Measurements from ENCODE around the gene PCNX2.

The PCNX2 gene

DNA sequence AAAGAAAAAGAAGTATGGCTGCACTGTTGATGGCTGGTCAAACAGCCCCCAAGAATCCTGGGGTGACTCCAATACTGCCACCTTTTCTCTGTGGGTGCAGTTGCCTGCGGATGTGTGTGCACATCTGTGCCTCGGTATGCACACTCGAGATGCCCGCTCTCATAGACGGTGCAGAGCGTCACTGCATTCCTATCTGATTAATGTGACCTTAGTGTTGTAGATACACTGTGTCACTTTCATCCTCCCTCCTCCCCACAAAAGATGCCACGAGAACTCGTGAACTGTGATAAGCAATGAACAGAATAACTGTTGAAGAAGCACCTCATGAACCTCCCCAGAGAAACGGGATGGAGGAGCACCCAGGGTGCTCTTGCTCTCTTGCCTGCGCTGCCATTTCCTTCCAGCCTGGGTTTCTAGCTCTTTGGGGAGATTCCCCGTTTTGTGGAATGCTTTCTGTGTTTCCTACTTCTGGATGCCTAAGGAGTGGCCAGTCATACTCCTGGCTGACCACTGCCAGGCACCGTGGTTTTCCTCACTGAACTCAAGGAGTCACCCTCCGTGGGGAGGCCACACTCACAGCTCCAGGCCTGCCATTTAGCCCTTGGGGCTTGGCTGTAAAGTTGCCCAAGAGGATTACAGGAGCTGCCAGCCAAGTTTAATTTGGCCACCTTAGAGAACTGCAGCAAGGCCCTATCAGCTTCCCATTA, 313.1 kb downstream of the PCNX2 start:
- no peak for DNase-seq

DNA sequence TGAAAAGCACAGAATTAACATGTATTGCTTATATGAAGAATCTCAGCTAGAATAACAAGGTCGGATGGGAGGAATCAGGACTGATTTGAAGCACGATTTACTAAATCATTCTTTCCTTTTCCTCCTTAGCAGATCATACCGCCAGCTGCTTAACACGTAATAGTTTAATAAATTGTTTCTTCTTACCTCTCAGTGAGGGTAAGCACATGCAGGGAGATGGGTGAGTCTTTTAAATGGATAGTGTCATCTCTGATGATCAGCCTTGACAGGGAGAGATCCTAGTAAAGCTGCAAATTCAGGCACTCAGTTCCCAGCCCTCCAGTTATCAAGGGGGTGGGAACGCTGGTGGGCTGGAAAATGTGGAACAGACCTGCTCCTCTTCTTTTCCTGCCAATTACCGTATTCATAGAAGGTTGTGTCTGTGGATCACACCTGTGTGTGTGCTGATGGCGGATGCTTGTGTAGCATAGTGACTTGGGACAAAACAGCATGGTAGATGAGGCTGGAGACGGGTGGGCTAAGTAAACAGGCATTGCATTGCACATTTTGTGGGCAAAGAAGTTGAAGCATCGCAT, 314.5 kb downstream of the PCNX2 start:
- DNase-seq, result no peak

DNA sequence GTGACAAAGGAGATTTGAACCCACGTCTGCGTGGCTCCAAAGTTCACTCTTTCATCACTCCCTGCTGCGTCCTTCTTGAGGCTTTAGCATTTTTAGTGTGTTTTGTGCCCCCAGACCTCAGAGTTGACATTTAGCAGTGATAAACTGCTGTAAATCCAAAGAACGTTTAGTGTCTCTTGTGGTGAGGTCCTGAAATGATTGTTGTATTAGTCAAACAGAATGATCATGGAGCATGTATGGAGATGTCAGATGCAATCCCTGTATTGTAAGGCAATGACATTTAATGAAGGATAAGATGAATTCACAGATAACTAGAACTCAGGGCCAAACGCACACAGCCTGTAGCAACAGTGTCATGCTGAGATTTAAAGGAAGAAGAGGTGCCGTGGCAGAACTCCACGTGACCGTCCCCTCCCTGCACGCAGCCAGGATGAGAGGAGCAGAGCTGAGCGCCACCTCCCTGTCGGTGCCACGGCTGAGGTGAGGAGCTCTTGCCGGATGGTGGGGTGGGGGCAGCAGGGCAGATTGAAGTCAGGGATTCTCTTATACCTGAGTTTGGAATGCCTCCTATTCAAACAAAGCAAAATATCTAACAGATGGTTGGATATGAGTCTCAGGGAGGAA, 315.1 kb downstream of the PCNX2 start:
- DNase-seq, result no peak

DNA sequence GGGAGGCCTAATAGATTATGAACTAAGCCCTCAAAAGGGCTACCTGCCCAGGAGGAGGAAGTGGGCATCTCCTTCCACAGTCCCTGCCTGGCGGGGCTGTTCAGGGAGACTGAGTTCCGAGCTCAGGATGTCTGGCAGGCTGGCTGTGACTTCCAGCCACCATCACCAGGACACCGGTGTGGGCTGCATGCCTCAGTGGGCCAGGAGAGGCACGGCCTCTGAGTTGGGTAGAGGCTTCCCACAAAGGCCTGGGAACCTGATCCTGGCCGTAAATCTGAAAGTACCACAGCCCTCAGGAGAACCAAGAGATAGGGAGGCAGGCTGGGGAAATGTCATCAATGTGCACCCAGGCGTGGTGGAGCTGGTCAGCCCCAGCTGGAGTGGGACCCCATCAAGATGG, 316.0 kb downstream of the PCNX2 start:
- no peak for DNase-seq

DNA sequence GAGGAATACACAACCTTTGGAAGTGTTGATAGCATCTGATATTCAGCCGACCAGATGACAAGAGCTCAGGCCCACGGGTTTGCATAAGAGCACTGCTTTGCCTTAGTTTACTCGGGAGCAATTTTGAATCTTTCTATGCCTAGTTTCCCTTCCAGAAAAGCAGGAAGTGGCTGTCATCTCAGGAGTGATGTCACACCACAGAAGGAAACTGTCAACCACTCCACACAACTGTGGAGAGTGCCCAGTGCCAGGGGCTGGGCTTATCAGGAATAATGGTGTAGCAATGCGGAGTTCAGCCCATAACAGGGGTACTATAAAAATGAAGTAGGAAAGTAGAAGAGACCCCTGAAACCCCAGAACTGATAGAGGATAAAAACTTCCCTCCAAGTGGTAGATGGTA, 316.7 kb downstream of the PCNX2 start:
- DNase-seq, result no peak

DNA sequence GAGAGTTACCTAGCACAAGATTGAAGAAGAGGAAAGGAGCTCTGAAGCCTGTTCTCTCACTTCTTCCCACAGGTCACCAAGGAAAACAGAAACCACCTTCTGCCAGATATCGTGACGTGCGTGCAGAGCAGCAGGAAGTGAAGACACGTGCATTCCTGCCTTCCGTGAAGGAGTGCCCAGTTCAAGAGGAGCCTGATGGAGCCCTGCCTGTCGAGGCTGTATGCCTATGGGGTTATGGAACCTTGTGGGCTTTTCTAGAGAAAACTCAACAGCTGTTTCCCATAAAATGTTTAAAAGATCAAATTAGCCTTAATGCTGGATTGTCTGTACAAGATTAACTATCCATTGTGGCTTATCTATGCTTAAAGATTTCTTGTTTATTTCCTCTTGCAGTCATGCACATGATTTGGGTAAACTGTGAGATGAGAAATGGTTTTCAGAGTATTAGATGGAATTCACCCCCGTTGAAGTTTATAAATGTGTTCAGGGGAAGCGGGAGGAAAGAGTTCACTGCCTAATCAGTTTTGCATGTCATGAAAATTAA, 317.4 kb downstream of the PCNX2 start:
- DNase-seq, result peak; percentile 18

DNA sequence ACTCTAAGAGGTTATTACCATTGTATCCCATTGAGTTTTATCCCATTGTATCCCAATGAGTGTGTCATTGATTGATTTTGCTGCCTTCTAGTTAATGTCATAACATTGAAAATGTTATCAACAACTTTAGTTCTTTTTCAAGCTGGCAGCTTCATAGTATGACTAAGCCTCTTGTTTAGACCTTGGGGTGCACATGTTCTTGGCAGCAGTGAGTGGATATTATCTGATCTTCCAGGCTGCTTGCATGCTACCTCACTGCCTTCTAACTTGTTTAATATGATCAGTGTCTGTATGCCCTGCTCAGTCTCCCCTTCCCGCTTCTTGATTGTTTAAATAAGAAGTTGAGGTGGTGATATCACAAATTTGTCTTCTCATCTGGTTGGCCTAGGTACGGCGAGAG, 320.6 kb downstream of the PCNX2 start:
- DNase-seq, result no peak

DNA sequence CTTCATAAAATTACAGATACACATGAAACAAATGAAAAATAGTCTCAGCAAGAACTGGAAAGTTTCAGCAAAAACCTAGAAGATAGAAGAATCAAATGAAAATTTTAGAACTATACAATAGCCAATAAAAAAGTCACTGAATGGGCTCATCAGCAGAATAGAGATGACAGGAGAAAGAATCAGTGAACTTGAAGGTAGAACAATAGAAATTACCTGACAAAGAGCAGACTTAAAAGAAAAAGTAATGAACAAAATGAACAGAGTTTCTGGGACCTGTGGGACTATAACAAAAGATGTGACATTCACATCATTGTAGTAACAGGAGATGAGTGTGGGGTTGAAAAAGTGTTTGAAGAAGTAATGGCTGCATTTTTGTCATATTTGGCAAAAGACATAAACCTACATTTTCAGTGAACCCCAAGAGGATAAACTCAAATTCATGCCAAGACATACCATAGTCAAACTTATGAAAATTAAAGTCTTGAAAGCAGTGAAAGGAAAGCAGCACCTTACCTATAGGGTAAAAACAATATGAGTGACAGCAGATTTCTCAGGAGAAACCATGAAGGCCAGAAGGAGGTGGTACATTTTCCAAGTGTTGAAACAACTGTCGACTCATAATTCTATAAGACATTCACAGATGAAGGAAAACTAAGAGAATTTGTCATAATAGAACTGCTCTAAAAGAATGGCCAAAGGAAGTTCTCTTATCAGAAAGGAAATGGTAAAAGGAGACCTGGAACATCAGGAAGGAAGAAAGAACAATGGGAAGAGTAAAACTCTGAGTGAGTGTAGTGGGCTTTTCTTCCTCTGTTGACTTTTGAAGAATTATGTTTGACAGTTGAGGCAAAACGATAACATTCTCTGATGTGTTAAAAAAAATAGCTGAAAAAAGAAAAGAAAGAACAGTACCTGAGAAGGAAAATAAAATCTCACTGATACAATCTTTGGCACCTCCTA, 321.6 kb downstream of the PCNX2 start:
- DNase-seq, result no peak

DNA sequence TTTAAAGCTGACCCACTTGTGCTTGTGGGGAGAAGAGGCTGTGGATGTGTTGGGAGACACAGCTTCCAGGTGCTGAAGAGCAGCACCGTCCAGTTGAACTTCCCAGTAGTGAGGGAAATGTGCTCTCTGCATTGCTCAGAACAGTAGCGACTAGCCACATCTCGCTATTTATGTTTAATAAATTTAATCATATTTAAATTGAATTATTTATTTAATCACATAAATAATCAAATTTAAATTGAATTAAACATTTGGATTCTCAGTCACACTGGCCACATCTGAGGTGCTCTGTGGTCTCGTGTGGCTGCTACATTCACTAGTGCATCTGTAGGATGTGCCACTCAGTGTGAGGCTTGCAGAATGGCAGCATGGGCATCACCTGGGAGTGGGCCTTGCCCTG, 325.0 kb downstream of the PCNX2 start:
- DNase-seq, result no peak

DNA sequence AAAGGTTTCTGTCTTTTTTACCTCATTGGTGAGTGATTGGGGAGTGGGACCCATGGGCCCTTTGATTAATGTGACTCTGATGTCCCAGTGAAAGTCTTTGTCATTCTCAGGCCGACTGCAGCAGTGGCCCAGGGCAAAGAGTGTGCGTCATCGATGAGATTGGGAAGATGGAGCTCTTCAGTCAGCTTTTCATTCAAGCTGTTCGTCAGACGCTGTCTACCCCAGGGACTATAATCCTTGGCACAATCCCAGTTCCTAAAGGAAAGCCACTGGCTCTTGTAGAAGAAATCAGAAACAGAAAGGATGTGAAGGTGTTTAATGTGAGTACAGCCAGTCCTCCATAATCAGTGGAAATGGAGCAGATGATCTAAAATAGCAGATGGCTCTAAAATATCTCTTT, 325.7 kb downstream of the PCNX2 start:
- no peak for DNase-seq

DNA sequence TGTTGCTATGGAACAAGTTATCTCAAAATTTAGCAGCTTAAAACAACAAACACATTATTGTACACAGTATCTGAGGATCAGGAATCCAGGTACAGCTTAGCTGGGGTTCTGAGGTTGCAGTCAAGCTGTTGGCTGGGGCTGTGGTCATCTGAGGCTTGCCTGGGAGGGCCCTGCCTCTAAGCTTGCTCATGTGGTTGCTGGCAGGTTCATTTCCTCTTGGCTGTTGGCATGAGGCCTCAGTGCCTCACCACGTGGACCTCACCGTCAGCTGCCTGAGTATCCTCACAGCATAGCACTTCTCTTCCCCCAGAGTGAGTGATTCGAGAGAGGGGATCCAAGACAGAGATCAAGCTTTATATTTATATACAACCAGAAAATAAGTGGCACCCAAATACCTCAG, 326.6 kb downstream of the PCNX2 start:
- DNase-seq, result no peak

DNA sequence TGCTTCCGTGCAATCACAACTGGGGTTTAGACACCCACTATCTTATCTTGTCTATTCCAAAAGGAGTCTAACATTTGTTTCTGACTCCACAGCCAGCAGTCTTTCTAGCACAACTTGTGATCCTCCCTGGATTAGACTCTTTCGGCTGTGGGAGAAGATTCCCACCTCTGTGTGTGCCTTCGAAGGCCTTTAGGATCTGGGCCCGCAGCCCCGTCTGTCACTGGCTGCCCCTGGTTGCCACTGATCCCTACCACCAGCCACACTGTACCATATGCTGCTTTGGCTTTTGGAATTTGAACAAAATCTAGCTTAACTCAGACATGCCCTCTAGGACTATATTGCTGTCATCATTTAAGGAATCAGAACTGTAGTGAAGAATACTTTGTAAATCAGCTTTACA, 327.1 kb downstream of the PCNX2 start:
- no peak for DNase-seq

DNA sequence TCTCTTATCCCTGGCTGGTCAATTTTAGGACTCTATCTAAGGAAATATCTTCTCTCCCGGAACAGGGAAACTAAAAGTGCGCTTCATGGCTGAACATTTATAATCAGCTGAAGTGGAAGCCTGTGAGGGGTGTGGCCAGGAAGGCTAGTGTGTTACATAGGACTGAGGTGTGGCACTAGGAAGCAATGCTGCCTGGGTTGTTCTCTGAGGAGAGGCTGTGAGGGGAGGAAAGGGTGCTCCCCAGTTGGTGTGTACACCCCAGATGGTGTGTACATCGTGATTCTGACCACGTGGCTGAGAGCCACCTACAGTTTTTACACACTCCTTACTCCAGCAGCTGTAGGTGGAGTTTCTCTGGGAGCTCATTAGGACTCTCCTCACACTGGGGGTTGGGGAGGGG, 328.9 kb downstream of the PCNX2 start:
- DNase-seq, result no peak

DNA sequence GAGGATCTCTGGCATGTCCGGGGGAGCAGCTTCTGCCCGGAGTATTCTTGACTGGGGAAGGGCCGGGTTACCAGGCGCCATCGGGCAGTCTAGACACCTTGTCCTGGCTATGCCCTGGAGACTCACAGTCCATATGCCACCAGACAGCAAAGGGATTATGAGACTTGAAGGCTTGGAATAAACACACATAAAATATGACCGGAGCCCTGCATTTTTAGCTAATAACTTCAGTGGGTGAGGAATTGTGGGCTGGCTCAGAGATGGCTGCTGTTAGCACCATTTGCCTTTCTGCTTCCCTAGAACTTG, 329.7 kb downstream of the PCNX2 start:
- DNase-seq, result no peak

DNA sequence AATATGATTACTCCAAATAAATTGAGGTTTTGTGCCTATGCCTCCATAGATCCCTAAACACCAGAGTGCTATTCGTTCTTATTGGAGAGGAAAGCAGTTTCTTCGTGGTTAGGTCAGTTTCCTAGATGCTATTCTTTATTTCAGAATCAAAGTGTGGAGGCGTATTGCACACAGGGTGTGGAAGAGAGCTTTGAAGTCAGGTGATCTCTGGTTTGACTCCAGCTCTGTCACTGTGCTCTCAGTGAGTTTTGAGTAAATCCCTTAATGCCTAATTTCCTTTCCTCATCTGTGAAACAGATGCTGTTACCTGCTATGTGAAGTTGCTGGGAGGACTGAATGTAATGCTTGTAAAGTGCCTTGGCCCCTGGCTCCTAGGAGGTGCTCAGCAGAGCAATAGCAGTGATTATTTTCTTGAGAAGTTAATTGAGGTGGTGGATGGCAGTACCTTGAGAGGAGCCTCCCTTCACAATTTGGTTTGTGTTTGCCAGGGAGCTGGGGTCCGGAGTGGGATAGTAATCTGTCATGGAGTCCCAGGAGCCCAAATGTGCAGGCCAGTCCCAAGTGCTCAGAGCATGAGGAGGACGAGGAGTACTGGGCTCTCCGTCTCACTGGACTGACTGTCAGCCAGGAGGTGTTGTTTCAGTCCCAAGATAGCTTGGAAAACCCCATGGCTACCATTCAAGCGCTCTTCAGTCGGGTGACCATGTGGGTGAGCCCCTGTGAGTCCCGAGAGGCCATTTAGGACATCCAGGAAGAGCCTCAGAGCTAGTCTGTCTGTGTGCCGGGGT, 330.2 kb downstream of the PCNX2 start:
- no peak for DNase-seq

DNA sequence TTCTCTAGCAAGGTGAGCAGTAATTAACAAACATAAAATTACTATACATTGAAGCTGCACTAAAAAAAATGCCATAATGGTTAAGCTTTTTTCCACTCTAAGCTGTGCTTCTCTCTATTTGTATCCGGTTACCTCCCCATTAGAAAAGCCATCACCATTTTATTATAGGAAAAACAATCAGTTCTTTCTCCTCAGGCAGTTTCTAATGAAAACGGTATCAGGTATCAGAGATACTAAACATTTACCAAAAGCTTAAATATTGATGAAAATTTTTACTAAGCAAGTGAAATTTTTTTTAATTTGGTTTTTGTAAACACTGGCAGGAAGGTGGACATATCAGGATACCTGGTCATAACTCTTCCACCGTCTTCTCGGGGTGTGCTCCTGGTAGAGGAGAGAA, 330.9 kb downstream of the PCNX2 start:
- DNase-seq, result no peak

DNA sequence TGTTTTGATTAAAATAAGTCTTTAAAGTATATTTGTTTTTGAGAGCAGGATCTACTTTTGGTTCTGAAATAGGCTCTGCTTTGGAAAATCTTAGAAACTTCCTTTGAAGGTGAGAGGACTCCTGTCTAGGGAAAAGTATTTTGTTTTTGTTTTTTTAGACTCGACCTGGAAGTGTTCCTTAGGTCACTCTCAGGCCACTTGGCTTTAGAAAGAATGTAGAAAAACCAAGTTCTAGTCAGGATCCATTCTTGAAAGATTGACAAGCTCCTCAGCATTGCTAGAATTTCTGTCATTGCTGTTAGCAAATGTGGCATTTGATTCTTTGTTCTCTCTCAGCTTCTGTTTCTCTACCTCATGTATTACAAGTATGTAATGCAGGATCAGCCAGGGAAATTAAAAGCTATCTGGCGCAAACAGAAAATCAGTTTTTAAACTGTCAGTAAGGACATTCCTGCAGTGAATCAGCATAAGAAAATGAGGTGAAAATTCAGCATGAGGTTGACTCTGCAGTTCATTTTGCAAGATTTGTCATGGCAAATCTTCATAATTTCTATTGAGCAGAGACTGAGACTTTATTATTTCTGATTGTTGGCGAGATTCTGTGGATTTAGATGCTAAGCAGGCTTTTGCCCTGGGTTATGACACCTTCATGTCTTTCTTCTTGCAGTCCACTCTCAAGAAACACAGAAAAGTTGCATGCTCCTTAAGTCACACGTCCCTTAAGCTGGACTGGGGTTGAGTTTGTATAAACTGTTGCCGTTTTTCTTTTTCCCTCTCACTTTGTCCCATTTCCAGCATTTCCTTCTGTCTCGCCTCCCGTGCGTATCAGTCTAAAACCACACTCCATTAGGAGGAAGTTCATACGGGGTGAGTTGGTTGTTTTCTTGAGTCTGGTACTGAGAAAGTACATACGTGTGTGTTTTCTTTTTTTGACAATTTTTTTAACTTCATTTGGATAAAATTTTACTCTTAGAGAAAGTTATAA, 332.5 kb downstream of the PCNX2 start:
- DNase-seq, result no peak

DNA sequence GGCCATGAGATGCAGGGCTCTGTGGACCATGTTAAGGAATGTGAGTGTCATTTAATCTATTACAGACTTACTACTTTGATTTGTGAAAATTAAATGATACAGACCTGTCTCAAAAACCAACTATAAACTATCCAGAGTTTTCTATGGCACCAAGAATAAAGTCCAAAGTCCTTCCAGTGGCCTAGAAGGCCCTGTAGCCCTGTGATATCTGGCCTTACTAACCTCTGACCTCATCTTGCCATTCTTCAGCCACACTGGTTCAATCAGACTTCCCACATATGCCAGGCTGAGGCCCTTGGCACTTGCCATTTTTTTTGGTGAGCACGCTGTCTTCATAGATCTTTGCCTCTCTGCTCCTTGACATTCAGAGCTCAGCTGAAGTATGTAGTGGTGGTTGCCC, 337.5 kb downstream of the PCNX2 start:
- no peak for DNase-seq

DNA sequence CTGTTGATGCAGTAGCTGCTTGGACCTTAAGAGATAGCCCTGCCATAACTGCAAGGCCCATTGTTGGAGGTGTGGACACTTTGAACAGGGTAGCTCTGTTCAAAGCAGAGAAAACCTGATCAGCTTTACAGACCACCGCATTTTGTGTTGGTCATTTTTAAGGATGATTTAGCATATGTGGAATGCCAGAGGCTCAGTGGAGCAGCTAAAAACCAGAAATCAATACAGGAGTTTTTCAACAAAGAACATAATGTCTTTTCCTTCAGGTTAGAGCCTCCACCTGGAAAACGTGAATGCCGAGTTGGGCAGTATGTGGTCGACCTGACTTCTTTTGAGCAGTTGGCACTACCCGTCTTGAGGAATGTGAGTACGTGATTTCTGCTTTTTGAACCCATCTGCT, 339.4 kb downstream of the PCNX2 start:
- DNase-seq, result no peak

DNA sequence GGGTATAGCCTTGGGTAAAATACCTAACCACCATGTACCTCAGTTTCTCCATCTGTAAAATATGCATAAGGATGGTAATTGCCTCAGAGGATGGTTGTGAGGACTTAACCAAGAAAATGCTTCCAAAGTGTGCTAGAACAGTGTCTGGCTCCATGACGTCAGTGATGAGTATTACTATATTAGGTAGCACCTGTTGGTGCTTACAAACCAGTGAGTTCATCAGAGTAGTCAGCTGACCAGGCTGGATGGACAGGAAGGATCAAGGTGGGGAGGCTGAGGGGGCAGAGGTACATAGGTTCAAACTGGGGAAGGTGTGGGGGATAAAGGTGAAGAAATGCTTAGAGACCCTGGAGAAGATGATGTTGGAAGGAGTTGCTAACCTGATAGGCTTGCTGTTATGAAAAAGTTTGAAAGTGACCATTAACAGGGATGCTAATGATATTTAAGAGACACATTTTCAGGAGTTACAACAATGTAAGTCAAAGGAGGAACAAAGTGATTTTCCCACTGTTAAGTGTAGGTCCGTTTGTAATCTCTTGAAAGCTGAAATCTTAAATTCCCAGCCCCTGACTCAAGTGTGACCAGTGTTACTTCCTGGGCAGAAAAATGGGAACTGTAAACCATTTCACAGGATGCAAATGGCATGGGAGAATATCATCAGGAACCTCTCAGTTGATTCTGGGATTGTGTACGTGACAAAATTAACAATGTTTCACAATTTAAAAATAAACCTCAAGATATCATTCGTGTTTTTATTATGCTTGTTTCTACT, 340.7 kb downstream of the PCNX2 start:
- DNase-seq, result no peak
